ENCODE results near the gene LIN37.

- TF ChIP-seq, protein P1, sequence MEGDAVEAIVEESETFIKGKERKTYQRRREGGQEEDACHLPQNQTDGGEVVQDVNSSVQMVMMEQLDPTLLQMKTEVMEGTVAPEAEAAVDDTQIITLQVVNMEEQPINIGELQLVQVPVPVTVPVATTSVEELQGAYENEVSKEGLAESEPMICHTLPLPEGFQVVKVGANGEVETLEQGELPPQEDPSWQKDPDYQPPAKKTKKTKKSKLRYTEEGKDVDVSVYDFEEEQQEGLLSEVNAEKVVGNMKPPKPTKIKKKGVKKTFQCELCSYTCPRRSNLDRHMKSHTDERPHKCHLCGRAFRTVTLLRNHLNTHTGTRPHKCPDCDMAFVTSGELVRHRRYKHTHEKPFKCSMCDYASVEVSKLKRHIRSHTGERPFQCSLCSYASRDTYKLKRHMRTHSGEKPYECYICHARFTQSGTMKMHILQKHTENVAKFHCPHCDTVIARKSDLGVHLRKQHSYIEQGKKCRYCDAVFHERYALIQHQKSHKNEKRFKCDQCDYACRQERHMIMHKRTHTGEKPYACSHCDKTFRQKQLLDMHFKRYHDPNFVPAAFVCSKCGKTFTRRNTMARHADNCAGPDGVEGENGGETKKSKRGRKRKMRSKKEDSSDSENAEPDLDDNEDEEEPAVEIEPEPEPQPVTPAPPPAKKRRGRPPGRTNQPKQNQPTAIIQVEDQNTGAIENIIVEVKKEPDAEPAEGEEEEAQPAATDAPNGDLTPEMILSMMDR (IDR thresholded peaks at IDR 0.05; ENCODE audit: extremely low read depth in 1 of 2, insufficient read depth in 1 of 2, low read depth in 1 of 2, low read length in 2 of 2) = no peak
- TF ChIP-seq POLR2AphosphoS5 (IDR thresholded peaks at IDR 0.05; ENCODE audit: insufficient read depth, low read depth, low read length) (no peak), POLR2A (IDR thresholded peaks at IDR 0.05; ENCODE audit: low read depth, low read length) (no peak), EZH2 (IDR thresholded peaks at IDR 0.05; ENCODE audit: borderline replicate concordance, low read depth, low read length, severe bottlenecking) (no peak)
Observed at GRCh38 chr19:35753634-35754369, 5.4 kb downstream of the LIN37 start.

Measured in endothelial cell of umbilical vein (primary cell).